Fibroblast of upper back skin (primary cell): Measurements from ENCODE around the gene SPTBN2.
A peak's percentile ranks its signal among the peaks of the same experiment; 100 is the strongest.
"Not testable (repeated sequence)": the region's sequence is repeated elsewhere in the genome, so short reads cannot be mapped to it uniquely, and the experiment has no call there.

ENCODE experiments used
- DNase-seq: peaks from one replicate; pipeline ENCODE4 v3.0.0-alpha.2; 2013

SPTBN2 gene

GRCh38 chr11:66683877-66684276 is 45.1 kb downstream of the SPTBN2 start:
- DNase-seq = no peak

- DNase-seq = no peak
Observed at GRCh38 chr11:66680966-66681645, 47.9 kb downstream of the SPTBN2 start.

- peak; percentile 95 for DNase-seq
Observed at GRCh38 chr11:66677599-66678375, 51.2 kb downstream of the SPTBN2 start, which contains the start of gene RBM4B. RBM4B (minus strand) TSS chr11:66677887; CDS start chr11:66677079, 808 bp downstream.

- no peak for DNase-seq
Observed at GRCh38 chr11:66676931-66677598, 52.0 kb downstream of the SPTBN2 start.

- DNase-seq = no peak
Observed at GRCh38 chr11:66676282-66676919, 52.6 kb downstream of the SPTBN2 start.

GRCh38 chr11:66674964-66675602 is 53.9 kb downstream of the SPTBN2 start:
- no peak for DNase-seq

- DNase-seq = no peak
Observed at GRCh38 chr11:66670816-66671215, 58.2 kb downstream of the SPTBN2 start.

GRCh38 chr11:66665369-66665768 is 63.6 kb downstream of the SPTBN2 start:
- no peak for DNase-seq

GRCh38 chr11:66663741-66664296 is 65.2 kb downstream of the SPTBN2 start:
- no peak for DNase-seq

GRCh38 chr11:66659763-66660162 is 69.3 kb downstream of the SPTBN2 start:
- no peak for DNase-seq

- DNase-seq = no peak
Observed at GRCh38 chr11:66653123-66653522, 75.9 kb downstream of the SPTBN2 start.

GRCh38 chr11:66652651-66653050 is 76.4 kb downstream of the SPTBN2 start:
- no peak for DNase-seq

GRCh38 chr11:66651016-66651415 is 78.0 kb downstream of the SPTBN2 start:
- peak; percentile 17 for DNase-seq

GRCh38 chr11:66649903-66650302 is 79.1 kb downstream of the SPTBN2 start:
- DNase-seq = no peak

GRCh38 chr11:66646828-66647227 is 82.2 kb downstream of the SPTBN2 start:
- DNase-seq = no peak

- DNase-seq = no peak
Observed at GRCh38 chr11:66643745-66644437, 85.1 kb downstream of the SPTBN2 start.

- DNase-seq = peak; percentile 19
Observed at GRCh38 chr11:66641834-66642233, 87.2 kb downstream of the SPTBN2 start.

GRCh38 chr11:66639814-66640340 is 89.1 kb downstream of the SPTBN2 start:
- DNase-seq = not testable (repeated sequence)

- DNase-seq = peak; percentile 26
Observed at GRCh38 chr11:66639066-66639813, 89.8 kb downstream of the SPTBN2 start.
